Measurements from ENCODE around the gene TNRC6C. TPM values are rescaled to one million over a fixed set of nuclear protein-coding genes. Genes with fewer than 3 reads are reported as not detected.
"Not testable (repeated sequence)": the region's sequence is repeated elsewhere in the genome, so short reads cannot be mapped to it uniquely, and the experiment has no call there.

The TNRC6C gene
- total and polyA plus RNA-seq, 9 of the 15 experiments (the other 6 are each of a cell fraction or from before 2014, with no cell fraction given), result 0.20 to 4.9 (median 2.3) TPM

GRCh38 chr17:78081551-78081950 is 123.0 kb downstream of the TNRC6C start (continued):
- TF ChIP-seq SMAD1 (IDR thresholded peaks at IDR 0.05; ENCODE audit: low read depth, low read length, partially characterized antibody) (no peak), POU5F1 (IDR thresholded peaks at IDR 0.05; ENCODE audit: borderline replicate concordance, low read depth, low read length, partially characterized antibody) (no peak), ZNF436 (CRISPR knock-in tag; IDR thresholded peaks at IDR 0.05) (no peak), ZNF586 (CRISPR knock-in tag; conservative IDR thresholded peaks at IDR 0.05) (no peak), ATF1 (CRISPR knock-in tag; IDR thresholded peaks at IDR 0.05) (no peak), ATF1 (tag; IDR thresholded peaks at IDR 0.05) (no peak), NFXL1 (CRISPR knock-in tag; IDR thresholded peaks at IDR 0.05) (no peak)

DNA sequence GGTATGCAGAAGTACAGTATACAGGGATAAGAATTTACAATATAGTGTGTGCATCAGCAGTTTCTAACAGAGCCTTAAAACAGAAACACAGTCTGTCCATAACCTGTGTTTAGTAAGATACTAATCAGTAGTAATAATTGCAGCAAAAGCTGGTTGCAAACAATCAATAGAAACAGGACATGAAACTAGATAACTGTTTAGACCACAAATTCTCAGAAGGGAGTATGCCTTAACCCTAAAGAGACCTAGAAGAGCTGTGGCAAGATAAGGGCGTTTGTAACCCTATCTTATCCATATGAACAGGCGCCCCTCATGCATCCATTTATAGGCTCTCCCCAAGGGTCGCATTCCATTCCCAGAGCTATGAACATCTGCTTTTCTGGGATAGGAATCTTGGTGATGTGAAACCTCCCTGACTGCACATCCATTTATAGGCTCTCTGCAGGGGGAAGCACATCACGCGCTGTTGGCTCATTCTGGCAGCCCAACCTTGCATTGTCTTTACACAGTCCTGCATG is 123.9 kb downstream of the TNRC6C start:
- H3K79me2 ChIP-seq (ENCODE audit: control insufficient read depth, insufficient read depth, low read length); H2AFZ ChIP-seq (ENCODE audit: low read depth, low read length); in situ Hi-C loops (cut with MboI); H3K9me1 ChIP-seq (ENCODE audit: control insufficient read depth, insufficient read depth, low read length); H4K20me1 ChIP-seq (replicated peaks; ENCODE audit: control insufficient read depth, insufficient read depth, low read length); H3K27me3 ChIP-seq (ENCODE audit: control insufficient read depth in 2 of 2, insufficient read depth in 2 of 2, low read length in 2 of 2); ATAC-seq; BruUV-seq (replicated peaks); H3K4me3 ChIP-seq; H3K9me3 ChIP-seq (replicated peaks; ENCODE audit: control insufficient read depth, insufficient read depth, low read depth, low read length); H3K9ac ChIP-seq (ENCODE audit: insufficient read depth in 1 of 2, low read depth in 2 of 2, low read length in 2 of 2); TF ChIP-seq JUND (tag; IDR thresholded peaks at IDR 0.05; ENCODE audit: borderline replicate concordance, low read depth, low read length): not testable (repeated sequence)
- Histone ChIP-seq H3K27ac (ENCODE audit: extremely low read depth, low read depth, low read length) (peak overlapping the region; percentile 27; the same call in 1 of the 3 replicates), H3K36me3 (ENCODE audit: control insufficient read depth, insufficient read depth, low read length) (peaks cover 23% of the 10 kb centered on the region; the same call in 2 of the 3 replicates), H3K4me1 (replicated peaks in 1 of 2; ENCODE audit: control insufficient read depth in 2 of 2, insufficient read depth in 2 of 2, low read length in 2 of 2) (peaks cover 21 to 23% of the 10 kb centered on the region in 2 experiments; a peak in 4 of 5 replicates), H3K4me2 (ENCODE audit: insufficient read depth, low read length) (peak overlapping the region; percentile 26; the same call in 1 of the 2 replicates)
- intact Hi-C loops (cut with micrococcal nuclease), result loop anchor here (1.0 kb wide), 1 partner anchor 63 kb away; no protein-coding TSS in a partner anchor
- DNase-seq (ENCODE audit: extremely low read depth in 1 of 4, low spot score in 3 of 4), result peak in 1 of 4 experiments; percentile 90
- ChIA-PET CTCF (ENCODE audit: low intra/inter-chr PET ratio) (interaction anchor here (0.6 kb wide), 1 partner anchor 536 kb away, joined by 3 read pairs; no protein-coding TSS in a partner anchor), POLR2A (interaction anchor here (0.9 to 1.3 kb wide), 3 partner anchors 16 to 114 kb away, joined by 3 to 5 read pairs (median 4); no protein-coding TSS in a partner anchor)
- FAIRE-seq, result peak; percentile 71
- WGBS (ENCODE audit: insufficient coverage, low coverage, missing lambda C conversion rate), result 2% methylated on average over 5 of the region's 5 CpGs
- peak; percentile 83 for TF ChIP-seq NFIC (IDR thresholded peaks at IDR 0.05)
- TF ChIP-seq LEF1 (IDR thresholded peaks at IDR 0.05), result 0 out of 2 replicates have a peak, but pooled peaks have one; percentile 38
- TF ChIP-seq BCOR (IDR thresholded peaks at IDR 0.05), result 0 out of 2 replicates have a peak, but pooled peaks have one; percentile 37
- TF ChIP-seq ZEB2 (IDR thresholded peaks at IDR 0.05), result peak; percentile 48; the same call in 1 of the 2 replicates
- peak; percentile 49 for TF ChIP-seq FOSL1 (tag; conservative IDR thresholded peaks at IDR 0.05)
- peak; percentile 42; the same call in 1 of the 2 replicates for TF ChIP-seq JUND (IDR thresholded peaks at IDR 0.05; ENCODE audit: borderline replicate concordance, low read depth, low read length)
- TF ChIP-seq VEZF1 (CRISPR knock-in tag; IDR thresholded peaks at IDR 0.05), result peak; percentile 45
- TF ChIP-seq MTA3 (IDR thresholded peaks at IDR 0.05; ENCODE audit: borderline replicate concordance), result peak; percentile 82
- 0 out of 2 replicates have a peak, but pooled peaks have one; percentile 40 for TF ChIP-seq ZNF324 (CRISPR knock-in tag; IDR thresholded peaks at IDR 0.05)
- peak; percentile 92 for TF ChIP-seq ZBTB17 (CRISPR knock-in tag; IDR thresholded peaks at IDR 0.05)
- peak; percentile 87 for TF ChIP-seq HDAC3 (IDR thresholded peaks at IDR 0.05; ENCODE audit: borderline replicate concordance, partially characterized antibody)
- peak; percentile 67 for TF ChIP-seq C11orf30 (IDR thresholded peaks at IDR 0.05; ENCODE audit: low read depth)
- peak; percentile 63 for TF ChIP-seq DACH1 (IDR thresholded peaks at IDR 0.05; ENCODE audit: partially characterized antibody)
- TF ChIP-seq SOX6 (IDR thresholded peaks at IDR 0.05), result peak; percentile 92
